Testis (tissue), 2 donors: ENCODE results near the gene WNK2.

Experiments used
- CTCF ChIP-seq, 3 experiments: fragments of 450-650 bp in 2 of 3; fragments of 200-600 bp in 1 of 3; sonication (generic) in 1 of 3; IDR thresholded peaks; one replicate each; pipeline ENCODE4 v1.5.1; 2016 to 2019; ENCODE audit warnings: antibody characterized with exemption in 3 of 3, mild to moderate bottlenecking in 2 of 3, moderate library complexity in 1 of 3
- POLR2A ChIP-seq: fragments of 450-650 bp; IDR thresholded peaks from one replicate; pipeline ENCODE4 v1.6.1; 2017; ENCODE audit warnings: antibody characterized with exemption, mild to moderate bottlenecking, moderate library complexity

GRCh38 chr9:93148721-93149120, 35.2 kb upstream of the WNK2 start:
- TF ChIP-seq CTCF (IDR thresholded peaks at IDR 0.05) (no peak), POLR2A (no peak)
